ENCODE results near the gene MAP3K6. TPM values are rescaled to one million over a fixed set of nuclear protein-coding genes. Genes with fewer than 3 reads are reported as not detected.

The MAP3K6 gene
- total and polyA plus RNA-seq, 2 of the 13 experiments (the other 11 are each of a cell fraction or from before 2014, with no cell fraction given), result 2.7 to 3.2 TPM

GRCh38 chr1:27392096-27392777 is 25.5 kb upstream of the MAP3K6 start, which contains the start of gene GPR3 (continued):
- TF ChIP-seq ARID5B (CRISPR knock-in tag; IDR thresholded peaks at IDR 0.05) (peak; percentile 51), ZNF790 (CRISPR knock-in tag; IDR thresholded peaks at IDR 0.05; ENCODE audit: borderline replicate concordance) (no peak), ATF7-NPFF (CRISPR knock-in tag; IDR thresholded peaks at IDR 0.05; ENCODE audit: low read depth) (peak; percentile 54; the same call in 1 of the 2 replicates), ZFP41 (CRISPR knock-in tag; IDR thresholded peaks at IDR 0.05; ENCODE audit: borderline replicate concordance) (0 out of 2 replicates have a peak, but pooled peaks have one; percentile 81), SRY (CRISPR knock-in tag; IDR thresholded peaks at IDR 0.05) (peak; percentile 38; the same call in 1 of the 2 replicates), HDAC1 (CRISPR knock-in tag; IDR thresholded peaks at IDR 0.05) (peak; percentile 63; the same call in 1 of the 2 replicates), SKI (IDR thresholded peaks at IDR 0.05; ENCODE audit: partially characterized antibody) (no peak), ZMAT3 (CRISPR knock-in tag; conservative IDR thresholded peaks at IDR 0.05) (0 out of 2 replicates have a peak, but pooled peaks have one; percentile 27), SMAD3 (CRISPR knock-in tag; IDR thresholded peaks at IDR 0.05) (0 out of 2 replicates have a peak, but pooled peaks have one; percentile 36), ZNF792 (CRISPR knock-in tag; IDR thresholded peaks at IDR 0.05) (no peak), ESRRA (CRISPR knock-in tag; IDR thresholded peaks at IDR 0.05; ENCODE audit: low read depth) (peak; percentile 71; the same call in 1 of the 2 replicates), MXD4 (CRISPR knock-in tag; IDR thresholded peaks at IDR 0.05) (no peak), SP1 (IDR thresholded peaks at IDR 0.05) (no peak), SP1 (CRISPR knock-in tag; IDR thresholded peaks at IDR 0.05) (peak; percentile 38; the same call in 1 of the 2 replicates), THAP11 (CRISPR knock-in tag; IDR thresholded peaks at IDR 0.05) (peak; percentile 55), NR2C2 (CRISPR knock-in tag; IDR thresholded peaks at IDR 0.05; ENCODE audit: borderline replicate concordance) (no peak), RBAK (CRISPR knock-in tag; IDR thresholded peaks at IDR 0.05) (no peak), SIN3A (IDR thresholded peaks at IDR 0.05; ENCODE audit: borderline replicate concordance, low read depth, low read length) (peak; percentile 67; the same call in 1 of the 2 replicates), ZSCAN12 (CRISPR knock-in tag; IDR thresholded peaks at IDR 0.05) (no peak), KDM3A (CRISPR knock-in tag; IDR thresholded peaks at IDR 0.05; ENCODE audit: low read depth) (0 out of 2 replicates have a peak, but pooled peaks have one; percentile 49), ZNF451 (CRISPR knock-in tag; IDR thresholded peaks at IDR 0.05) (no peak), RBFOX2 (IDR thresholded peaks at IDR 0.05; ENCODE audit: low read depth, low read length) (peak; percentile 42; the same call in 1 of the 2 replicates), ATF1 (CRISPR knock-in tag; IDR thresholded peaks at IDR 0.05) (no peak), ZNF180 (CRISPR knock-in tag; IDR thresholded peaks at IDR 0.05; ENCODE audit: borderline replicate concordance, low read depth) (no peak), ZNF143 (CRISPR knock-in tag; IDR thresholded peaks at IDR 0.05) (no peak), CTCF (CRISPR knock-in tag; IDR thresholded peaks at IDR 0.05) (peak; percentile 89), XRCC5 (optimal IDR thresholded peaks at IDR 0.05; ENCODE audit: low read length) (peak; percentile 75), ZNF441 (CRISPR knock-in tag; IDR thresholded peaks at IDR 0.05; ENCODE audit: borderline replicate concordance) (0 out of 2 replicates have a peak, but pooled peaks have one; percentile 56)
